Esophagus squamous epithelium (tissue), 4 donors: Measurements from ENCODE around the gene RBP3.

Experiments used
- POLR2A ChIP-seq, 4 donors: fragments of 450-650 bp; IDR thresholded peaks; one replicate each; pipeline ENCODE4 v1.6.1; 2017; ENCODE audit warnings: antibody characterized with exemption in 4 of 4, mild to moderate bottlenecking in 4 of 4, moderate library complexity in 3 of 4
- TF ChIP-seq, protein P1 (sequence below), 6 experiments: fragments of 450-650 bp in 4 of 6; fragments of 200-600 bp in 2 of 6; sonication (generic) in 2 of 6; IDR thresholded peaks; one replicate each; pipeline ENCODE4 v1.5.1; 2016 to 2019; ENCODE audit warnings: antibody characterized with exemption in 6 of 6, mild to moderate bottlenecking in 4 of 6, moderate library complexity in 4 of 6

DNA sequence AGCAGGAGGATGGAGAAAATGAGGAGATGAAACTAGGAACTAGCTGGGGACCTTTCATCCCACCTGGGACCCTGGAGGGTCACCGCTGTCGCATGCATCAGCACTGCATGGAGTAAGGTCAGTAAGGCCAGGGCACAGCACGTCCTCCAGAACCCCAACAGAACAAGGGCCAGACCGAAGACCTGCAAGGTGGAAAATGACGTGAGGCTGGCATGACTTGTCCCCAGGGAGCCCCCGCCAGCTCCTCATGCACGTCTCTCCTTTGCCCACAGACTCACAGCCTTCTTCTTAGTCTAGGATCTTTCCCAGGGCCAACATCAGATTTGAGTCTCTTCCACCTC lies 31.3 kb downstream of the RBP3 start:
- TF ChIP-seq, protein P1, sequence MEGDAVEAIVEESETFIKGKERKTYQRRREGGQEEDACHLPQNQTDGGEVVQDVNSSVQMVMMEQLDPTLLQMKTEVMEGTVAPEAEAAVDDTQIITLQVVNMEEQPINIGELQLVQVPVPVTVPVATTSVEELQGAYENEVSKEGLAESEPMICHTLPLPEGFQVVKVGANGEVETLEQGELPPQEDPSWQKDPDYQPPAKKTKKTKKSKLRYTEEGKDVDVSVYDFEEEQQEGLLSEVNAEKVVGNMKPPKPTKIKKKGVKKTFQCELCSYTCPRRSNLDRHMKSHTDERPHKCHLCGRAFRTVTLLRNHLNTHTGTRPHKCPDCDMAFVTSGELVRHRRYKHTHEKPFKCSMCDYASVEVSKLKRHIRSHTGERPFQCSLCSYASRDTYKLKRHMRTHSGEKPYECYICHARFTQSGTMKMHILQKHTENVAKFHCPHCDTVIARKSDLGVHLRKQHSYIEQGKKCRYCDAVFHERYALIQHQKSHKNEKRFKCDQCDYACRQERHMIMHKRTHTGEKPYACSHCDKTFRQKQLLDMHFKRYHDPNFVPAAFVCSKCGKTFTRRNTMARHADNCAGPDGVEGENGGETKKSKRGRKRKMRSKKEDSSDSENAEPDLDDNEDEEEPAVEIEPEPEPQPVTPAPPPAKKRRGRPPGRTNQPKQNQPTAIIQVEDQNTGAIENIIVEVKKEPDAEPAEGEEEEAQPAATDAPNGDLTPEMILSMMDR (IDR thresholded peaks at IDR 0.05), result no peak
- TF ChIP-seq POLR2A (IDR thresholded peaks at IDR 0.05), result no peak
